ENCODE data around the gene C16orf54.
"Not testable (repeated sequence)": the region's sequence is repeated elsewhere in the genome, so short reads cannot be mapped to it uniquely, and the experiment has no call there.

C16orf54 gene

DNA sequence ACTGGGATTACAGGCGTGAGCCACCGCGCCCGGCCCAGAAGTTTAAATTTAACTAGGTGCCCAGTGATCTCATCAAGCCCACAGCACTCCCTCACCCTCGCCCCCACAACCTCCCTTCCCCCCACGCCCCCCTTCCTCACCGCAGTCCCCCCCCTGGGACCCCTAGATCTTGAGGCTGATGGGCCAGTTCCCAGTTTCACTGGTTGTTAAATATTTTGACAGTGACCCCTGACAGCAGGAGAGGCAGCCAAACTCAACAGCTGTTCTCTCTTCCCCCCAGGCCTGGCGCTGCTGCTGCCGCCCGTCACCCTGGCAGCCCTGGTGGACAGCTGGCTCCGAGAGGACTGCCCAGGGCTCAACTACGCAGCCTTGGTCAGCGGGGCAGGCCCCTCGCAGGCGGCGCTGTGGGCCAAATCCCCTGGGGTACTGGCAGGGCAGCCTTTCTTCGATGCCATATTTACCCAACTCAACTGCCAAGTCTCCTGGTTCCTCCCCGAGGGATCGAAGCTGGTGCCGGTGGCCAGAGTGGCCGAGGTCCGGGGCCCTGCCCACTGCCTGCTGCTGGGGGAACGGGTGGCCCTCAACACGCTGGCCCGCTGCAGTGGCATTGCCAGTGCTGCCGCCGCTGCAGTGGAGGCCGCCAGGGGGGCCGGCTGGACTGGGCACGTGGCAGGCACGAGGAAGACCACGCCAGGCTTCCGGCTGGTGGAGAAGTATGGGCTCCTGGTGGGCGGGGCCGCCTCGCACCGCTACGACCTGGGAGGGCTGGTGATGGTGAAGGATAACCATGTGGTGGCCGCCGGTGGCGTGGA, 51.2 kb downstream of the C16orf54 start:
- no peaks in the 10 kb centered on the region for H4K20me1 ChIP-seq
- H3K9me3 ChIP-seq (replicated peaks in 1 of 11): peaks cover 24 to 45% (median 33%) of the 10 kb centered on the region in 11 experiments
- H3K27ac ChIP-seq: peak overlapping the region in 9 of 11 experiments; percentile 32 to 81 (median 77); a peak in 17 of 22 replicates
- H3K36me3 ChIP-seq: peaks cover 9 to 34% (median 30%) of the 10 kb centered on the region in 11 experiments; a peak in 21 of 22 replicates
- TF ChIP-seq Cebpa-rat (IDR thresholded peaks at IDR 0.05): no peak
- peak overlapping the region in 10 of 11 experiments; percentile 33 to 73 (median 62); a peak in 17 of 22 replicates for H3K9ac ChIP-seq
- H3K4me2 ChIP-seq: peak overlapping the region; percentile 61 to 92 (median 82)
- H3K4me3 ChIP-seq: peak overlapping the region in 3 of 10 experiments; percentile 21 to 29 (median 24); a peak in 6 of 20 replicates
- H3K27me3 ChIP-seq: no peaks in the 10 kb centered on the region
- peaks cover 11 to 65% (median 46%) of the 10 kb centered on the region in 10 experiments for H3K4me1 ChIP-seq

DNA sequence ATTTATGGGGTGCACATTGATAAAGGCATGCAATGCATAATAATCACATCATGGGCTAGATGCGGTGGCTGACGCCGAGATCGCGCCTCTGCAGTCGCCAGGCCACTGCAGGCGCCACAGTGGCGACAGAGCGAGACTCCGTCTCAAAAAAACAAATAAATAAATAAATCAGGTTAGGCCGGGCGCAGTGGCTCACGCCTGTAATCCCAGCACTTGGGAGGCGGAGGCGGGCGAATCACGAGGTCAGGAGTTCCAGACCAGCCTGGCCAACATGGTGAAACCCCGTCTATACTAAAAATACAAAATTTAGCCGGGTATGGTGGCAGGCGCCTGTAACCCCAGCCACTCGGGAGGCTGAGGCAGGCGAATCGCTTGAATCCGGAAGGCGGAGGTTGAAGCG, 53.2 kb downstream of the C16orf54 start:
- Histone ChIP-seq H3K9me3 (replicated peaks in 1 of 11) (peaks cover 8 to 27% (median 14%) of the 10 kb centered on the region in 11 experiments; a peak in 21 of 22 replicates), H3K36me3 (peaks cover 9 to 31% (median 15%) of the 10 kb centered on the region in 11 experiments; a peak in 20 of 22 replicates), H3K4me2 (0 out of 22 replicates have a peak overlapping the region, but pooled peaks of 1 of the 11 experiments have one; percentile 1), H3K27ac (peak overlapping the region in 2 of 11 experiments; percentile 5 to 77; a peak in 1 of 22 replicates), H3K4me1 (peaks cover 14 to 64% (median 55%) of the 10 kb centered on the region in 10 experiments)
- H3K9ac ChIP-seq, H3K27me3 ChIP-seq, H4K20me1 ChIP-seq, H3K4me3 ChIP-seq: not testable (repeated sequence)
